DND-41 (cell line): ENCODE data around the gene VCP.

Source experiments
- CTCF ChIP-seq: IDR thresholded peaks from 2 replicates; pipeline ENCODE4 v1.5.1; 2012; ENCODE audit warnings: borderline replicate concordance, low read length, moderate library complexity, mild to moderate bottlenecking; ENCODE audit not compliant: poor library complexity, severe bottlenecking; ENCODE audit errors: extremely low read depth
- EZH2 ChIP-seq: IDR thresholded peaks from 3 replicates; pipeline ENCODE4 v1.6.1; 2012; ENCODE audit warnings: borderline replicate concordance, low read depth, mild to moderate bottlenecking, moderate library complexity, low read length, inconsistent platforms; ENCODE audit not compliant: severe bottlenecking

- TF ChIP-seq CTCF (no peak), EZH2 (no peak)
Observed at GRCh38 chr9:35116539-35116897, 44.1 kb upstream of the VCP start.
